ENCODE data around the gene DCP1B.

DNA sequence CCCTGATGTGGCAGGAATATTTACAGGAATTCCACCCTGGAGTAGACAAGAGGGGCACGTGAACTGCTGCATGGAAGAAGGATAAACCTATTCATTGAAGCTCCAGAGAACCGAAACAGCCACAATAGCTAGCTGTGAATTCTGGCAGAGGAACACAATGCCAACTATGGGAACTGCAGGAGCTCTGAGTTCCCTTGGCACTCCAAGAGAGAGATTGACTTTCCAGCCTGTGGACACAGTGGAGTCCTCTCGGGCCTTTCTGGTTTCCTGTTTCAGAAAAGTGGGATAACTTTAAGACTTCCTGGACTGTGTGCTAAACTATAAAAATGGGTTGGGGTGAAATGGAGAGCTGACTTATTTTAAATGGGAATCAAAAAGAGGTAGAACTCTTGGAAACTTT lies 97.7 kb downstream of the DCP1B start:
- TF ChIP-seq, protein P1, sequence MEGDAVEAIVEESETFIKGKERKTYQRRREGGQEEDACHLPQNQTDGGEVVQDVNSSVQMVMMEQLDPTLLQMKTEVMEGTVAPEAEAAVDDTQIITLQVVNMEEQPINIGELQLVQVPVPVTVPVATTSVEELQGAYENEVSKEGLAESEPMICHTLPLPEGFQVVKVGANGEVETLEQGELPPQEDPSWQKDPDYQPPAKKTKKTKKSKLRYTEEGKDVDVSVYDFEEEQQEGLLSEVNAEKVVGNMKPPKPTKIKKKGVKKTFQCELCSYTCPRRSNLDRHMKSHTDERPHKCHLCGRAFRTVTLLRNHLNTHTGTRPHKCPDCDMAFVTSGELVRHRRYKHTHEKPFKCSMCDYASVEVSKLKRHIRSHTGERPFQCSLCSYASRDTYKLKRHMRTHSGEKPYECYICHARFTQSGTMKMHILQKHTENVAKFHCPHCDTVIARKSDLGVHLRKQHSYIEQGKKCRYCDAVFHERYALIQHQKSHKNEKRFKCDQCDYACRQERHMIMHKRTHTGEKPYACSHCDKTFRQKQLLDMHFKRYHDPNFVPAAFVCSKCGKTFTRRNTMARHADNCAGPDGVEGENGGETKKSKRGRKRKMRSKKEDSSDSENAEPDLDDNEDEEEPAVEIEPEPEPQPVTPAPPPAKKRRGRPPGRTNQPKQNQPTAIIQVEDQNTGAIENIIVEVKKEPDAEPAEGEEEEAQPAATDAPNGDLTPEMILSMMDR (IDR thresholded peaks at IDR 0.05): no peak
- no peak for TF ChIP-seq POLR2A (IDR thresholded peaks at IDR 0.05)
